ENCODE results near the gene H19.

The H19 gene

GRCh38 chr11:1963864-1964263, 33.8 kb downstream of the H19 start:
- no peak for DNase-seq (ENCODE audit: low read depth)
- TF ChIP-seq CTCF (conservative IDR thresholded peaks at IDR 0.05; ENCODE audit: low read depth, low read length) = no peak
- H3K4me3 ChIP-seq (ENCODE audit: low read depth, low read length) = no peak overlapping the region

- no peak overlapping the region for H3K4me3 ChIP-seq (ENCODE audit: low read depth, low read length)
- DNase-seq (ENCODE audit: low read depth) = no peak
- no peak for TF ChIP-seq CTCF (conservative IDR thresholded peaks at IDR 0.05; ENCODE audit: low read depth, low read length)
Measured at GRCh38 chr11:1959786-1960185, 37.9 kb downstream of the H19 start.

- no peak overlapping the region for H3K4me3 ChIP-seq (ENCODE audit: low read depth, low read length)
- TF ChIP-seq CTCF (conservative IDR thresholded peaks at IDR 0.05; ENCODE audit: low read depth, low read length) = no peak
- no peak for DNase-seq (ENCODE audit: low read depth)
Measured at GRCh38 chr11:1958367-1958766, 39.3 kb downstream of the H19 start.

GRCh38 chr11:1953489-1954266, 44.0 kb downstream of the H19 start:
- no peak for TF ChIP-seq CTCF (conservative IDR thresholded peaks at IDR 0.05; ENCODE audit: low read depth, low read length)
- no peak for DNase-seq (ENCODE audit: low read depth)

GRCh38 chr11:1952806-1953482, 44.7 kb downstream of the H19 start:
- no peak overlapping the region for H3K4me3 ChIP-seq (ENCODE audit: low read depth, low read length)
- no peak for TF ChIP-seq CTCF (conservative IDR thresholded peaks at IDR 0.05; ENCODE audit: low read depth, low read length)
- no peak for DNase-seq (ENCODE audit: low read depth)

More at GRCh38 chr11:1953489-1954266, 44.0 kb downstream of the H19 start:
- no peak overlapping the region for H3K4me3 ChIP-seq (ENCODE audit: low read depth, low read length)

- no peak for TF ChIP-seq CTCF (conservative IDR thresholded peaks at IDR 0.05; ENCODE audit: low read depth, low read length)
- DNase-seq (ENCODE audit: low read depth) = no peak
- H3K4me3 ChIP-seq (ENCODE audit: low read depth, low read length) = no peak overlapping the region
Measured at GRCh38 chr11:1949922-1950321, 47.7 kb downstream of the H19 start.
